Measurements from ENCODE around the gene NBPF1. TPM values are rescaled to one million over a fixed set of nuclear protein-coding genes. Genes with fewer than 3 reads are reported as not detected.
"Not testable (repeated sequence)": the region's sequence is repeated elsewhere in the genome, so short reads cannot be mapped to it uniquely, and the experiment has no call there.

Gene NBPF1
- total RNA-seq, 2 donors from 2014 or later = 6.1 to 6.8 TPM

DNA sequence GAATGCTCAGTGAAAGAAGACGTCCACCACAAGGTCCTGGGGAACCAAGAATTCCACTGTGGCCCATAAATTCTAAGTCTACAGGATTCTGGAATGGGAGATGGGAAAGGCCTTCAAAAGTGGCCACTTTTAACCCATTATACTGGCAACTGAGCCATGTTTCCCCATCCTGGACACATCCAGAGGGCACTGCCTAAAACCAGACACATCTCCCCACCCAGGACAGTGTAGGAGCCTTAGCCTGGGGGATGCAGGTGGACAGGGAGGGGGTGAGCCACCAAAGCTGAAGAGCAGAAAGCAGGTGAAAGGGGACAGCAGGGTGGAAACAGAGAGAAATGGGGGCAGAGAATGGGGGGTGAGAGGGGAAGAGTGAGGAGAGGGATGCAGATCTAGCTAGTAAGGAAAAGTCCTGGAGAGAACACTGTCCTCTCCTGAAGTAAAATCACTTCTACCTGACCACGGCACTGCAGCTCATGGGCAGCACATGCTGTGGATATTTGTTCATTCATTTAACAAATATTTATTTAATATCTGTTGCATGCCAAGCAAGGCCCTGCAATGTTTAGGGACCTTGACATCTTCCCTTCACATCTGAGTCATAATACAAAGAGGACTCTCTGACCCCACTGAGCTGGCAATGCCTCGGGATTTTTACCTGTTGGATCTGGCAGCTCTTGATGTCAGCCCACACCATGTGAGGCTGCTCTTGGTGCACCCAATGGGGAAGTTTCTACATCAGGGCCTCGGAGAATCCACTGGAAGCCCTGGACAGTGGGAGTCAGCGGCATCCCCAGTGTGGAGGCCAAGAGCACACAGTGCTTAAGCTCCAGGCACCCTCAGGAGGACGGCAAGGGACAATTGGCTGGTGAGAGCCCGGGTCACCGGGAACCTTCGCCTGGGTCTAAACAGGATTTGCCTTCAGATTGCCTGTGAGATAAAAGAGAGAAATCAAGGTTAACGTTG, 5.2 kb downstream of the NBPF1 start:
- not testable (repeated sequence) for H3K9me3 Mint-ChIP-seq; ATAC-seq (replicated peaks); H3K27ac Mint-ChIP-seq; H3K36me3 Mint-ChIP-seq (ENCODE audit: low read depth); H3K4me1 Mint-ChIP-seq; H3K27me3 Mint-ChIP-seq; H3K4me3 Mint-ChIP-seq

- Mint-ChIP-seq H3K27me3 (no peaks in the 10 kb centered on the region), H3K4me1 (no peaks in the 10 kb centered on the region), H3K36me3 (ENCODE audit: low read depth) (no peaks in the 10 kb centered on the region), H3K27ac (no peak overlapping the region), H3K4me3 (no peak overlapping the region), H3K9me3 (no peaks in the 10 kb centered on the region)
- no peak for ATAC-seq (replicated peaks)
These were observed 5.9 kb downstream of the NBPF1 start for GRCh38 chr1:16607433-16607851.

DNA sequence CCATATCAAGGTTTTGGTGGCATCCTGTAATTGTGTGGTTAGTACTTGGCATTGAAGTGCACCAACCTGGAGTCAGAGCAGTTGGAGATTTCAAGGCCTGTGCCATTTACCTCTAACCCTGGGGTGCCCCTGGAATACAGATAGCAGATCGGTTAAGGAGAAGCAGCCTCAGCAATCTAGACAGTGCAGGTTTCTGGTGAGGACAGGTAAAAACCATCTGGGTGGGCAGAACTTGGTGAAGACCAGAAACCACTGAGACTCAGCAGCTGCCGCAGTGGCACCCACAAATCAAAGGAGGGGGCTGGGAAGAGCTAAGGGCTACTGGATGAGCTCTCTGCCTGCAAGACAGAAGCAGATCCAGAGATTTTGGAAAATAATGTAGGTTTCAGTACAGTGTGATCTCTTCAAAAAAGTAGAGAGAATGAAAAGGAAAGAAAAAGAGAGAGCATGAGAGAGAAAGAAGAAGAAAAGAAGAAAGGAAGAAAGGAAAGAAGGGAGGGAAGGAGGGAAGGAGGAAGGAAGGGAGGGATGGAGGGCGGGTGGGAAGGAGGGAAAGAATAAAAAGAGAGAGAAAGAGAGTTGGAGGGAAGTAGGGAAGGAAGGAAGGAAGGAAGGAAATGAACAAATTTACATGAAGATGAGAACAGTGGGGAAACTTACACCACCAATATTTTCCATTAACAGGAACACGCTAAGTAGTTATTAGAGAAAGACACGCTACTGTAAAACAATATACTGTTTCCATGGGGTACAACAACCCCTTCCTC, 6.5 kb downstream of the NBPF1 start:
- not testable (repeated sequence) for H3K27ac Mint-ChIP-seq; H3K4me1 Mint-ChIP-seq; ATAC-seq (replicated peaks); H3K27me3 Mint-ChIP-seq; H3K36me3 Mint-ChIP-seq (ENCODE audit: low read depth); H3K4me3 Mint-ChIP-seq; H3K9me3 Mint-ChIP-seq

DNA sequence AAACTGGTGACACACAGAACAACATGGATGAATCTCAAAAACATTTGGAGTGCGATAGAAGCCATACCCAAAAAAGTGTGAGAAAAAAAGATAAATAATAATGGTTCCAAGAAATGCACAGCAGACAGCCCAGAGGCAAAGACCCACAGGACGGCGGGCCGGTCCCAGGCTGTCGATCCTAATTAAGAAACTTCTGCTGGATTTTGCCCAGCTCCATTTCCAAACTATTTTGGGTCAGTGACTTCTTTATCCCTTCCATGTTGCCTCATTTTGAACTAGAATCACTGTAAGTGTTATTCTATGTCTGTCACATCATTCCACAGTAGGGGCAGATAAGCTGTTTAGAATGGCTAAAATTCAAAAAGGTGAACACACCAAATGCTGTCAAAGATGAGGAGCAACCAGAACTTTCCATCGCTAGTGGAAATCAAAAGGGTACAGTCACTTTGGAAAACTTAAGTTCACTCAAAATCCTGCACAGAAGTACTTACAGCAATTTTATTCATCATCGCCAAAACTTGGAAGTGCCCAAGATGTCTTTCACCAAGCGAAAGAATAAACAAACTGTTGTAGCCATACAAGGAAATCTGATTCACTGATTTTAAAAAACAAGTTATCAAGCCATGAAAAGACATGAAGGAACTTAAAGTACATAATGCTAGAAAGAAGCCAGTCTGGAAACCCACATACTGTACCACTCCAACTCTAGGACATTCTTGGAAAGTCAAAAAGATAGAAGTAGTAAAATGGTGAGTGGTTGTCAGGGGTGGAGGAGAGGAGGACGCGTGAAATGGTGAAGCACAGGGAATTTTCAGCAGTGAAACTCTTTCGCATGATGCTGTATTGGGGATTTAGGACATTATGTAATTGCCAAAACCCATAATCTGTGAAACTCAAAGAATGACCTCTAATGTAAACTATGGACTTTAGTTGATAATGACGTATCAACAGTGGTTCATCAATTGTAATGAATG, 7.5 kb downstream of the NBPF1 start:
- Mint-ChIP-seq H3K4me1 (no peaks in the 10 kb centered on the region), H3K4me3 (no peak overlapping the region)
- no peak for ATAC-seq (replicated peaks)

DNA sequence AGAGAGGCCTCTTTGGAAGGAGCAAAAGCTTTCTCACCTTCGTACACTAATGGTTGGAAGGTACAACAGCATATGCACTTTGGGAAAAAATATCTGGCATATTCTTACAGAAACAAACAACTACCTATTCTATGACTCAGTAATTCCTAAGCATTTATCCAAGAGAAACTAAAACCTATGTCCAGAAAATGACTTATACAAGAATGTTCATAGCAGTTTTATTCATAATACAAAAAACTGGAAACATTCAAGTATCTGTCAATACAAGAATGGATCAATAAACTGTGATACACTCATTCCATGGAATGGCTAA, 8.2 kb downstream of the NBPF1 start:
- ATAC-seq (replicated peaks) = no peak
- Mint-ChIP-seq H3K4me3 (no peak overlapping the region), H3K36me3 (ENCODE audit: low read depth) (no peaks in the 10 kb centered on the region), H3K27ac (no peak overlapping the region), H3K27me3 (no peaks in the 10 kb centered on the region), H3K4me1 (no peaks in the 10 kb centered on the region), H3K9me3 (no peaks in the 10 kb centered on the region)

More for the DNA sequence above, 7.5 kb downstream of the NBPF1 start:
- H3K36me3 Mint-ChIP-seq (ENCODE audit: low read depth) = no peaks in the 10 kb centered on the region
- H3K9me3 Mint-ChIP-seq = no peaks in the 10 kb centered on the region
- H3K27ac Mint-ChIP-seq = no peak overlapping the region
- no peaks in the 10 kb centered on the region for H3K27me3 Mint-ChIP-seq

DNA sequence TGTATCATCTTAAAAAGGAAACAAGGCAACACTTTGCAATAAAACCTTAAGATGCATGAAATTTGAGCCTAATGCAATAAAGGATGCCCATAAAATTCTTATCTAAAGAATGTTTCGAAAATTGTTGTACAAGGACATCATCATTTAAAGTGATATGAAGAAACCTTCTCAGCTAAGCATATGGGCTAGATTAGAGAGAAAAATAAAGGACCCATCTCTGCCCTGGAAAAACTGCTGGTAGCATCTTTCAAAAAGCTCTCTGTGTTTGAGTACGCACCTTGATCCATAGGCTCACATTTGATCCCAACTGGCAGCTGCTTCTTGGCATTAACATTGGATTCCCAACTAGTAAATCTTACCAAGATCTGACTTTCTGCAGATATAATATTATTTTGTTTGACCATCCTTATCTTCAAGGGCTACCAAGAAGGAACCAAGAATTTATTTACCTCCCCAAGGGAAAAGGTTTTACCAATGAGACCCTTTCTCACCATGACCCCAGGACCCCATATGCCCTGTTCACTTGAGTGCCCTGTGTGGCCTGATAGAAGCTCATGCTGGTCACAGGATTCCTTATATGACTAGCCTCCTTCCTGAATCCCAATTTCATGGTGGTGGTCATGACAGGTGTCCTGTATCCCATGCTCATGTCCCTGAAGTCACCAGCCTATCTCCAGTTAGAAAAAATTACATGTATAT, 8.7 kb downstream of the NBPF1 start:
- not testable (repeated sequence) for H3K27ac Mint-ChIP-seq; H3K4me3 Mint-ChIP-seq; H3K27me3 Mint-ChIP-seq; H3K36me3 Mint-ChIP-seq (ENCODE audit: low read depth); H3K4me1 Mint-ChIP-seq; H3K9me3 Mint-ChIP-seq; ATAC-seq (replicated peaks)

DNA sequence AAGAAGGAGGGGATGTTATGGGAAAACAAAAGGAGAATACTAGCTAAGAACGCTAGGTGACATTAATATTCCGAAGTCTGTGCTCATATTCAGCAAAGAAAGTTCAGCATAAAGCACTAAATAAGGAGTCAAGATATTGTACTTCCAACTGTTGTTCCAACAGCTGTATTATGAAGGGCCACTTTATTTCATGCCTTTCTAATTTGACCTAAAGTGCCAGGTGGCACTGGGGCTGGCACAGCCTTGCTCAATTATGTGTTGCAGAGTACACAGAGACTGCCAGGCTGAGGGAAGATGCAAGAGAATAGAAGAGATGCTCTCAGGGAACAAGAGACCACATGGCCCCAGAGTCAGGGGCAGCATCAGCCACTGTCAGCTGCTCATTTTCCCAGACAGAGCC, 9.7 kb downstream of the NBPF1 start:
- not testable (repeated sequence) for H3K4me3 Mint-ChIP-seq; H3K4me1 Mint-ChIP-seq; H3K27ac Mint-ChIP-seq; H3K36me3 Mint-ChIP-seq (ENCODE audit: low read depth); H3K9me3 Mint-ChIP-seq; H3K27me3 Mint-ChIP-seq; ATAC-seq (replicated peaks)

- not testable (repeated sequence) for H3K9me3 Mint-ChIP-seq; H3K36me3 Mint-ChIP-seq (ENCODE audit: low read depth); H3K4me1 Mint-ChIP-seq; H3K27me3 Mint-ChIP-seq; H3K4me3 Mint-ChIP-seq; H3K27ac Mint-ChIP-seq
- peak; percentile 65 for ATAC-seq (replicated peaks)
These were observed 10.9 kb downstream of the NBPF1 start for GRCh38 chr1:16602336-16603011.

GRCh38 chr1:16600855-16601786, 12.2 kb downstream of the NBPF1 start:
- not testable (repeated sequence) for ATAC-seq (replicated peaks); H3K36me3 Mint-ChIP-seq (ENCODE audit: low read depth); H3K27ac Mint-ChIP-seq; H3K27me3 Mint-ChIP-seq; H3K4me1 Mint-ChIP-seq; H3K4me3 Mint-ChIP-seq; H3K9me3 Mint-ChIP-seq

DNA sequence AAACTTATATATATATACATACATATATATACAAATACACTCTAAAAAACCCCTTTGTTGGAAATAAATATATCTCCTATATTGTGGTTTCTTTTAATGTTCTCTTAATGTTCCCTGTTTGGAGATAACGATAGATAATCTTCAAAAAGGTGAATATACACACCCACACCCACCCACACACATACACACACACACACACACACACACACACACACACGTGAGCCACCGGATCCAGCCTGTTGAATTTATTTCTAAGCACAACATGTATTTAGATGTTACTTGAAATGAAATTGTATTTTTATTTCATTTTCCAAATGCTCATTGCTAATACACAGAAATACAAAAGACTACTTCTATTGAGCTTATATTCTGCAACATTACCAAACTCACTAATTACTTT, 14.0 kb downstream of the NBPF1 start:
- H3K27me3 Mint-ChIP-seq; H3K4me1 Mint-ChIP-seq; H3K27ac Mint-ChIP-seq; H3K36me3 Mint-ChIP-seq (ENCODE audit: low read depth); ATAC-seq (replicated peaks); H3K4me3 Mint-ChIP-seq; H3K9me3 Mint-ChIP-seq: not testable (repeated sequence)

- not testable (repeated sequence) for H3K4me1 Mint-ChIP-seq; H3K36me3 Mint-ChIP-seq (ENCODE audit: low read depth); H3K27ac Mint-ChIP-seq; H3K4me3 Mint-ChIP-seq; H3K9me3 Mint-ChIP-seq; H3K27me3 Mint-ChIP-seq; ATAC-seq (replicated peaks)
These were observed 18.1 kb downstream of the NBPF1 start for GRCh38 chr1:16595216-16595615.

- not testable (repeated sequence) for H3K27ac Mint-ChIP-seq; ATAC-seq (replicated peaks); H3K4me1 Mint-ChIP-seq; H3K9me3 Mint-ChIP-seq; H3K4me3 Mint-ChIP-seq; H3K27me3 Mint-ChIP-seq; H3K36me3 Mint-ChIP-seq (ENCODE audit: low read depth)
These were observed 21.5 kb downstream of the NBPF1 start for GRCh38 chr1:16591845-16592244.

- H3K4me3 Mint-ChIP-seq; H3K27me3 Mint-ChIP-seq; H3K4me1 Mint-ChIP-seq; H3K36me3 Mint-ChIP-seq (ENCODE audit: low read depth); H3K27ac Mint-ChIP-seq; ATAC-seq (replicated peaks); H3K9me3 Mint-ChIP-seq: not testable (repeated sequence)
These were observed 25.3 kb downstream of the NBPF1 start for GRCh38 chr1:16588081-16588480.

Data from activated T-helper 17 cell treated with anti-CD3 and anti-CD28 coated beads, Interleukin-2, amount 50 U/mL, for 72 hours (primary cell).